OCI-LY7 (cell line): ENCODE data around the gene DHRS1.

ENCODE experiments used
- EZH2phosphoT487 ChIP-seq: fragments of 200-600 bp; sonication (generic); IDR thresholded peaks from 2 replicates; pipeline ENCODE4 v1.6.1; 2018; ENCODE audit warnings: low read depth, borderline replicate concordance, mild to moderate bottlenecking, mixed run types, antibody characterized with exemption, low read length, moderate library complexity, mixed read lengths
- TF ChIP-seq, protein P1 (sequence below): fragments of 200-600 bp; sonication (generic); conservative IDR thresholded peaks from 2 replicates; pipeline ENCODE4 v1.5.1; 2014; ENCODE audit warnings: mild to moderate bottlenecking, antibody characterized with exemption, low read length, moderate library complexity, mixed read lengths

GRCh38 chr14:24304019-24304387 lies 4.4 kb upstream of the DHRS1 start:
- TF ChIP-seq, protein P1, sequence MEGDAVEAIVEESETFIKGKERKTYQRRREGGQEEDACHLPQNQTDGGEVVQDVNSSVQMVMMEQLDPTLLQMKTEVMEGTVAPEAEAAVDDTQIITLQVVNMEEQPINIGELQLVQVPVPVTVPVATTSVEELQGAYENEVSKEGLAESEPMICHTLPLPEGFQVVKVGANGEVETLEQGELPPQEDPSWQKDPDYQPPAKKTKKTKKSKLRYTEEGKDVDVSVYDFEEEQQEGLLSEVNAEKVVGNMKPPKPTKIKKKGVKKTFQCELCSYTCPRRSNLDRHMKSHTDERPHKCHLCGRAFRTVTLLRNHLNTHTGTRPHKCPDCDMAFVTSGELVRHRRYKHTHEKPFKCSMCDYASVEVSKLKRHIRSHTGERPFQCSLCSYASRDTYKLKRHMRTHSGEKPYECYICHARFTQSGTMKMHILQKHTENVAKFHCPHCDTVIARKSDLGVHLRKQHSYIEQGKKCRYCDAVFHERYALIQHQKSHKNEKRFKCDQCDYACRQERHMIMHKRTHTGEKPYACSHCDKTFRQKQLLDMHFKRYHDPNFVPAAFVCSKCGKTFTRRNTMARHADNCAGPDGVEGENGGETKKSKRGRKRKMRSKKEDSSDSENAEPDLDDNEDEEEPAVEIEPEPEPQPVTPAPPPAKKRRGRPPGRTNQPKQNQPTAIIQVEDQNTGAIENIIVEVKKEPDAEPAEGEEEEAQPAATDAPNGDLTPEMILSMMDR = no peak
- no peak for TF ChIP-seq EZH2phosphoT487
